Measurements from ENCODE around the gene CARD18.

GRCh38 chr11:105152560-105152959, 13.0 kb upstream of the CARD18 start:
- TF ChIP-seq, protein P1, sequence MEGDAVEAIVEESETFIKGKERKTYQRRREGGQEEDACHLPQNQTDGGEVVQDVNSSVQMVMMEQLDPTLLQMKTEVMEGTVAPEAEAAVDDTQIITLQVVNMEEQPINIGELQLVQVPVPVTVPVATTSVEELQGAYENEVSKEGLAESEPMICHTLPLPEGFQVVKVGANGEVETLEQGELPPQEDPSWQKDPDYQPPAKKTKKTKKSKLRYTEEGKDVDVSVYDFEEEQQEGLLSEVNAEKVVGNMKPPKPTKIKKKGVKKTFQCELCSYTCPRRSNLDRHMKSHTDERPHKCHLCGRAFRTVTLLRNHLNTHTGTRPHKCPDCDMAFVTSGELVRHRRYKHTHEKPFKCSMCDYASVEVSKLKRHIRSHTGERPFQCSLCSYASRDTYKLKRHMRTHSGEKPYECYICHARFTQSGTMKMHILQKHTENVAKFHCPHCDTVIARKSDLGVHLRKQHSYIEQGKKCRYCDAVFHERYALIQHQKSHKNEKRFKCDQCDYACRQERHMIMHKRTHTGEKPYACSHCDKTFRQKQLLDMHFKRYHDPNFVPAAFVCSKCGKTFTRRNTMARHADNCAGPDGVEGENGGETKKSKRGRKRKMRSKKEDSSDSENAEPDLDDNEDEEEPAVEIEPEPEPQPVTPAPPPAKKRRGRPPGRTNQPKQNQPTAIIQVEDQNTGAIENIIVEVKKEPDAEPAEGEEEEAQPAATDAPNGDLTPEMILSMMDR (conservative IDR thresholded peaks at IDR 0.05; ENCODE audit: low read length) = no peak
- TF ChIP-seq EZH2phosphoT487 (IDR thresholded peaks at IDR 0.05; ENCODE audit: borderline replicate concordance) = no peak
